SU-DHL-6 (cell line): ENCODE data around the gene PFN3.

Experiments
- H2AFZ ChIP-seq: fragments of 200-600 bp; sonication (generic); 2 replicates; pipeline ENCODE4 v1.6.1; 2014; ENCODE audit warnings: low read depth, mild to moderate bottlenecking, moderate library complexity, mixed read lengths, antibody characterized with exemption, low read length; ENCODE audit not compliant: severe bottlenecking
- H3F3A ChIP-seq: fragments of 200-600 bp; shearing (Covaris generic); 2 replicates; pipeline ENCODE4 v1.6.0; 2016; ENCODE audit warnings: antibody characterized with exemption, mild to moderate bottlenecking; ENCODE audit not compliant: insufficient read depth
- H3K27ac ChIP-seq: fragments of 200-600 bp; sonication (generic); 2 replicates; pipeline ENCODE4 v1.5.1; 2016; ENCODE audit warnings: low read depth, mild to moderate bottlenecking, low read length, moderate library complexity, mixed read lengths
- H3K27me3 ChIP-seq: fragments of 200-600 bp; sonication (generic), shearing (Covaris generic); 2 replicates; pipeline ENCODE4 v1.6.0; 2014; ENCODE audit warnings: mild to moderate bottlenecking, low read length
- H3K36me3 ChIP-seq: fragments of 200-600 bp; sonication (generic); 2 replicates; pipeline ENCODE4 v1.6.1; 2014; ENCODE audit warnings: mild to moderate bottlenecking, low read length, mixed read lengths
- H3K4me2 ChIP-seq: fragments of 300-600, 200-600 bp; shearing (Covaris generic), sonication (generic); 2 replicates; pipeline ENCODE4 v1.6.0; 2014; ENCODE audit warnings: low read length, low read depth, mild to moderate bottlenecking; ENCODE audit not compliant: poor library complexity, severe bottlenecking
- H3K4me3 ChIP-seq: fragments of 200-600 bp; sonication (generic); 2 replicates; pipeline ENCODE4 v1.5.1; 2014; ENCODE audit warnings: antibody characterized with exemption, low read length, mild to moderate bottlenecking, mixed read lengths; ENCODE audit not compliant: insufficient read depth, poor library complexity, severe bottlenecking
- H3K79me2 ChIP-seq: fragments of 200-600 bp; sonication (generic); 2 replicates; pipeline ENCODE4 v1.6.1; 2014; ENCODE audit warnings: mild to moderate bottlenecking, low read length, moderate library complexity; ENCODE audit not compliant: insufficient read depth
- H3K9ac ChIP-seq: fragments of 200-600 bp; sonication (generic); 2 replicates; pipeline ENCODE4 v1.7.0; 2014; ENCODE audit warnings: mild to moderate bottlenecking, low read length
- H3K9me2 ChIP-seq: fragments of 200-600 bp; sonication (generic); replicated peaks from 2 replicates; pipeline ENCODE4 v1.6.1; 2014; ENCODE audit warnings: low read length; ENCODE audit not compliant: insufficient read depth
- H3K9me3 ChIP-seq: fragments of 200-600 bp; sonication (generic); 2 replicates; pipeline ENCODE4 v1.6.1; 2014; ENCODE audit warnings: low read length, mixed read lengths; ENCODE audit not compliant: insufficient read depth
- H4K20me1 ChIP-seq: fragments of 200-600 bp; sonication (generic); 2 replicates; pipeline ENCODE4 v1.6.1; 2014; ENCODE audit warnings: low read depth, mild to moderate bottlenecking, antibody characterized with exemption, low read length, moderate library complexity, mixed read lengths
- CTCF ChIP-seq: fragments of 200-600 bp; sonication (generic); IDR thresholded peaks from one replicate; pipeline ENCODE4 v1.5.1; 2017; ENCODE audit warnings: antibody characterized with exemption, mild to moderate bottlenecking, low read length, moderate library complexity; ENCODE audit not compliant: insufficient read depth, poor library complexity, severe bottlenecking
- EZH2phosphoT487 ChIP-seq: fragments of 200-600 bp; sonication (generic), shearing (Covaris generic); conservative IDR thresholded peaks from 2 replicates; pipeline ENCODE4 v1.6.1; 2018; ENCODE audit warnings: mild to moderate bottlenecking, antibody characterized with exemption, low read length, moderate library complexity, mixed read lengths

PFN3 gene

DNA sequence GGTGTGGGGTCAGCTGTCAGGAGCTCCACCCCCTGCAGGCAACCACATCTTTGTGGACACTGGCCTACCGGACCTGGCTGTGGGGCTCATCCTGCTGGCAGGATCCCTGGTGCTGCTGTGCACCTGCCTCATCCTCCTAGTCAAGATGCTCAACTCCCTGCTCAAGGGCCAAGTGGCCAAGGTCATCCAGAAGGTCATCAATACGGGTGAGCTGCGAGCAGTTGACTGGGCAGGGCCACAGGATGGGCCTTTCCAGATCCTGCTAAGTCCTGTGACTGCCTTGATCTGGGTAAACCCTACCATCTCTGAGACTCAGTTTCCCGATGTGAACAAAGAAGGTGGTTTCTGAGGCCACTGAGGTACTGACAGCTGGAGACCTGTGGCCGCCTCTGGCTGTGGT lies 6.5 kb downstream of the PFN3 start:
- H3K36me3 ChIP-seq: no peaks in the 10 kb centered on the region
- H3F3A ChIP-seq: 0 out of 2 replicates have a peak, but pooled peaks cover 3% of the 10 kb centered on the region
- H2AFZ ChIP-seq: no peak overlapping the region
- no peak overlapping the region for H3K4me3 ChIP-seq
- no peak overlapping the region for H3K4me2 ChIP-seq
- no peaks in the 10 kb centered on the region for H3K9me3 ChIP-seq
- no peaks in the 10 kb centered on the region for H4K20me1 ChIP-seq
- no peak overlapping the region for H3K9ac ChIP-seq
- H3K79me2 ChIP-seq: no peaks in the 10 kb centered on the region
- no peak for TF ChIP-seq CTCF
- TF ChIP-seq EZH2phosphoT487: no peak
- no peaks in the 10 kb centered on the region for H3K27me3 ChIP-seq
- H3K9me2 ChIP-seq: no peaks in the 10 kb centered on the region
- H3K27ac ChIP-seq: no peak overlapping the region

- 0 out of 2 replicates have a peak, but pooled peaks cover 3% of the 10 kb centered on the region for H3F3A ChIP-seq
- no peaks in the 10 kb centered on the region for H3K9me3 ChIP-seq
- TF ChIP-seq CTCF (no peak), EZH2phosphoT487 (no peak)
- no peak overlapping the region for H2AFZ ChIP-seq
- H3K9me2 ChIP-seq: no peaks in the 10 kb centered on the region
- no peak overlapping the region for H3K4me3 ChIP-seq
- H3K27me3 ChIP-seq: no peaks in the 10 kb centered on the region
- H3K4me2 ChIP-seq: no peak overlapping the region
- H3K36me3 ChIP-seq: no peaks in the 10 kb centered on the region
- H3K27ac ChIP-seq: no peak overlapping the region
- no peaks in the 10 kb centered on the region for H4K20me1 ChIP-seq
- H3K79me2 ChIP-seq: no peaks in the 10 kb centered on the region
- H3K9ac ChIP-seq: no peak overlapping the region
These were observed 7.2 kb downstream of the PFN3 start for GRCh38 chr5:177393206-177393765.

DNA sequence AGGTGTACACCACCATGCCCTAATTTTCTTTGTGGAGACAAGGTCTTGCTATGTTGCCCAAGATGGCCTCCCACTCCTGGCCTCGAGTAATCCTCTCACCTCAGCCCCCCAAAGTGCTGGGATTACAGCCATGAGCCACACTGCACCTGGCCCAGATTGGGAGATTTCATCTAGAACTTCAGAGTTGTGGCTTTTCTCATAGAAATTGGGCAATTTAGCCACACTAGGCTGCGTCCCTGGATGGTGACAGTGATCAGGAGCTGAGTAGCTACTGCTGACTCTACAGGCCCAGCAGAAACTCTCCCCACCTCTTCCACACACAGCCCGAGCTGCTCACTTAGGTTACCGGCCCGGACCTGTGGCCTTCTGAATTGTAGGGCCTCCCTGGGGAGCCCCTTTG lies 7.7 kb downstream of the PFN3 start:
- no peaks in the 10 kb centered on the region for H3K9me3 ChIP-seq
- no peak overlapping the region for H3K27ac ChIP-seq
- H3K36me3 ChIP-seq: no peaks in the 10 kb centered on the region
- H3K4me3 ChIP-seq: no peak overlapping the region
- H3F3A ChIP-seq: 0 out of 2 replicates have a peak, but pooled peaks cover 3% of the 10 kb centered on the region
- H3K4me2 ChIP-seq: no peak overlapping the region
- H2AFZ ChIP-seq: no peak overlapping the region
- no peak overlapping the region for H3K9ac ChIP-seq
- no peaks in the 10 kb centered on the region for H3K27me3 ChIP-seq
- H3K9me2 ChIP-seq: no peaks in the 10 kb centered on the region
- H3K79me2 ChIP-seq: no peaks in the 10 kb centered on the region
- no peaks in the 10 kb centered on the region for H4K20me1 ChIP-seq
- TF ChIP-seq EZH2phosphoT487 (no peak), CTCF (no peak)
